ENCODE data around the gene KCNN3.

The KCNN3 gene

DNA sequence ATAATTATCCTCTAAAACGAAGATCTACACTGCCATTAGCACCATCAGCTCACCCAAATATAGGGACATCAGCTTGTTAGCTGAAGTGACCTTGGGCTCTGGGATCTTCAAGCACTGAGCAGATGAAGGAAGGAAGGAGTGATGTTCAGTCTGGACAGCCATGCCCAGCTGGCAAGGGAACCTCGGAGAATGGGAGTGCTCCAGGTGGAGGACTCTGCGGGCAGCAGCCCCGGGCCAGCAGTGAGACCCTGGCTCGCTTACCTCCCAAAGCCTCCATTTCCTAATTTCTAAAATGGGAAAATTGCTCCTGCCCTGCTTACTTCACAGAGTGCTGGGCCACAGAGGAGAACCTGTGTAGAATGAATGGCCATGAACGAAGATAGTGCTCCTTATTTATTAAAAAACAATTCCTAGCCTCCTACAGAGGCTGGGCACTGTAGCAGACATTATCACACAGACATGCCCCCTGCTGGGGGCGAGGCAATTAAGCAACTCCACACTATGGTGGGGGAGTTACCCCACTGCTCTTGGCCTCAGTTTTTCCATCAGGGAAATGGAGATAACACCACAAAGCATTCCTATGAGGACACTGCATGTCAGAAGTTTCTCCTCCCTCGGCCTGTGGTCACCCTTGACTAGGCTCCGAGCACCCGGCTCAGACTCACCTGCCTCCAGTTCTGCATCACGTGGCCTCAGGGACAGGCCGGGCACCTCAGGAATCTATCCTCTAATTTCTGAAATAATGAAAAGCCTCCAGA lies 117.6 kb downstream of the KCNN3 start:
- TF ChIP-seq POLR2AphosphoS5 (IDR thresholded peaks at IDR 0.05; ENCODE audit: low read depth, low read length) (no peak), TAF1 (IDR thresholded peaks at IDR 0.05; ENCODE audit: low read depth, low read length) (no peak), POU2F2 (IDR thresholded peaks at IDR 0.05; ENCODE audit: low read depth, low read length) (no peak), POLR2A (IDR thresholded peaks at IDR 0.05; ENCODE audit: low read depth, low read length) (no peak), SPI1 (IDR thresholded peaks at IDR 0.05; ENCODE audit: low read depth, low read length) (no peak), PAX5 (IDR thresholded peaks at IDR 0.05; ENCODE audit: insufficient read depth, low read length, severe bottlenecking) (no peak)
- FAIRE-seq (peak; percentile 38), DNase-seq (ENCODE audit: insufficient read length, low spot score) (no peak)

DNA sequence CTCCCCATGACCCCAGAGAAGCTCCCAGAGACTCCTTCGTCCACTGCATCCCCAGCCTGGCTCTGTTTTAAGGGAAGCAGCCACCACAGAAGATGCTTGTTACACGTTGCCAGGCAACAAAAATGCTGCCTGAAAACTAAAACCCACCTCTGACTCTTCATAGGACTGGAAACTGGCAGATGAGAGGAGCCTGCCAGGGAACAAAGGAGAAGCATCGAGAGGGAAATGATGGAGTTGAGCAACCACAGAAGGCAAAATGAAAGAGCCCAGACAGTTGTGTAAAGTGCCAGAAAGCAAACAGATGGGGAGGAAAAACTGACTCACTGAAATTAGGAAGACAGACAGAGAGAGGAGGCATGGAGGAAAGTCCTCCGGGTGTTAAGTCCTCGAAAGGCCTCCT lies 118.4 kb downstream of the KCNN3 start:
- FAIRE-seq, result no peak
- TF ChIP-seq POU2F2 (IDR thresholded peaks at IDR 0.05; ENCODE audit: low read depth, low read length), result no peak
- TF ChIP-seq SPI1 (IDR thresholded peaks at IDR 0.05; ENCODE audit: low read depth, low read length), result no peak
- TF ChIP-seq POLR2AphosphoS5 (IDR thresholded peaks at IDR 0.05; ENCODE audit: low read depth, low read length), result no peak
- no peak for TF ChIP-seq TAF1 (IDR thresholded peaks at IDR 0.05; ENCODE audit: low read depth, low read length)
- TF ChIP-seq PAX5 (IDR thresholded peaks at IDR 0.05; ENCODE audit: insufficient read depth, low read length, severe bottlenecking), result no peak
- TF ChIP-seq POLR2A (IDR thresholded peaks at IDR 0.05; ENCODE audit: low read depth, low read length), result no peak
- DNase-seq (ENCODE audit: insufficient read length, low spot score), result no peak

DNA sequence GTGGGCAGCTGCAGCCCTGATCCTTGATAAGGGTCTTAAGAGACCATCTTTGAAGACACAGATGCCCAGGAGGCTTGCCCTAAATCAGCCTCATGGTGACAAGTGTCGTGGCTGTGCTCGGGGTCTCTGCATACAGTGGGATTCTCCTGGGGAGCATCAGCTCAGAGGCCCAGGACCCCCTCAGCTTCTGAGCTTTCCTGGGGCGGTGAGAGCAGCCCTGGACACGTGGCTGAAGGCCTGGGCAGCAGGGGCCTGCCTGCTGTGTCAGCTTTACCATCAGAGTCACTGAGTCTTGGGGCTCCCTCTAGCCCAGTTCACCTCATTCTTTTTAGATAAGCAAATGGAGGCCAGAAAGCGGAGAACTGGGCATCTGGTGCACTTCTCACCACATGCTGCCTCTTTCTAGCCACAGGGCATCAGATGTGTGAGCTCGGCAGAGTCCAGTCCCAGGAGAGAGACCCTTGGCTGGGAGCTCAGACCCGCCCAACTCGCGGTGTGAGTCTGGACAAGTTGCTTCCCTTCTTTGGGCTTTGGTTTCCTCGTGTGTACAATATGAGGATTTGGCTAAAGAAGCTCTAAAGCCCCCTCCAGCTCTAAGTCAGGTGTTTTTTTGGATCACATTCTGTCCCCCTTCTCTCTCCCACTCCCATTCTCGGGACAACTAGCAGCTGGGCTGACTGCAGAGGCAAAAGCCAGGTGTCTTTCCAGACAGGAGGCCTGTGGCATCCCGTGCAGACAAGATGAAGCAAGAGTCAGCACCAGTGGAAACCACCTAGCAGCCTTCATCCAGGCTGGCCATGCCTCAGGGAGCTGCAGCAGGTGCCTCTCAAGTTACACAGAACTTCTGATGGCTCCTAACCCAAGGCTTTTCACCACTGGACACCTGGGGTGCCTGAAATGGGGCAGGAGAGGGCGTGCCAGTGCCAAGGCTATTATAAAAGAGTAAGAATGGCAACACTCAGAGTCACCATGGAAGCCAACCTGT lies 119.1 kb downstream of the KCNN3 start:
- no peak for FAIRE-seq
- no peak for TF ChIP-seq POU2F2 (IDR thresholded peaks at IDR 0.05; ENCODE audit: low read depth, low read length)
- no peak for TF ChIP-seq SPI1 (IDR thresholded peaks at IDR 0.05; ENCODE audit: low read depth, low read length)
- no peak for TF ChIP-seq PAX5 (IDR thresholded peaks at IDR 0.05; ENCODE audit: insufficient read depth, low read length, severe bottlenecking)
- TF ChIP-seq POLR2A (IDR thresholded peaks at IDR 0.05; ENCODE audit: low read depth, low read length), result no peak
- no peak for TF ChIP-seq TAF1 (IDR thresholded peaks at IDR 0.05; ENCODE audit: low read depth, low read length)
- TF ChIP-seq POLR2AphosphoS5 (IDR thresholded peaks at IDR 0.05; ENCODE audit: low read depth, low read length), result no peak
- DNase-seq (ENCODE audit: insufficient read length, low spot score), result no peak

DNA sequence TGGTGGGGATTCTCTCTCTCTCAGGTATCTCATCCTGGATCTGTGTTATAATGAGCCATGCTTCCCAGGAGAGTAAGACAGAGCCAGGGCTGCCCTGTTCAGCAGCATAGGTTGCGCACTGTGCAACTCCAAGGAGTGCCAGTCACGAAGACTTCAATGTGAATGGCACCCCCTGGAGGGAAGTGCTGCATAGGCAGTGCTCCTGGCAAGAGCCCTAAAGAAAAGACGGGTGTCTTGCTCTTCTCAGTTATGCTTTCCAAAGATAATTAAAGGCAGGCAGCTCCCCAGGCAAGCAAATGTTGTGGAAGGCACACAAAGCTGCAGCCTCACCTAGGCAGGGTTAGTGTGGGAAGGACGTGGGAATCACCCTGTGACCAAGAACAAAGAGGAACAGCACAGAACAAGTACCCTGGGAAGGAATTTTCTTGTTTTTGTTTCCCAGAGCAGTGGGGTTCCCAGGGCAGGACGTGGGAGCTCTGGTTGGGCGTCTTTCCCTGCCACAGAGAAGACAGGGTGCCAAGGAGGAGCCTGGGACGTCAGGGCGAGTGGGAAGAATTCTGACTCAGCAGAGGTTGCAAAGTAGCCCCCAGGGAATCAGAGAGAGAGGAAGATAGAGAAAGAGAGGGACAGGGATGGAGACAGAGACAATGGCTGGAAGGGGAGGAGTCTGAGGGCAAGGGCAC lies 120.9 kb downstream of the KCNN3 start:
- no peak for DNase-seq (ENCODE audit: insufficient read length, low spot score)
- no peak for TF ChIP-seq POLR2A (IDR thresholded peaks at IDR 0.05; ENCODE audit: low read depth, low read length)
- TF ChIP-seq POLR2AphosphoS5 (IDR thresholded peaks at IDR 0.05; ENCODE audit: low read depth, low read length), result no peak
- TF ChIP-seq POU2F2 (IDR thresholded peaks at IDR 0.05; ENCODE audit: low read depth, low read length), result no peak
- peak; percentile 72 for FAIRE-seq

DNA sequence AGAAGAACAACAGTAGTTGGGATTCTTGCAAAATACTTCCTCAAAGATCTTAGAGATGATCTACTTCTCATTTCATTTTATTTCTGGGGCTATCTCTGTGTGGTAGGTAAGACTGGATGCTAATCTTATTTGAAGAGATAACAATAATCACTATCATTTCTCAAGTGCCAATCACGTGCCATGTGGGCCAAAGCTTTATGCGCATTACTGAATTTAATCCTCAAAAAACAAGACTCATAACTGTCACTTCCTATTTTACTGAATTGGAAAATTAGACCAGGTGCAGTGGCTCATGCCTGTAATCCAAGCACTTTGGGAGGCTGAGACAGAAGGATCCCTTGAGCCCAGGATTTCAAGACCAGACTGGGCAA lies 121.7 kb downstream of the KCNN3 start:
- TF ChIP-seq POU2F2 (IDR thresholded peaks at IDR 0.05; ENCODE audit: low read depth, low read length) (no peak), SPI1 (IDR thresholded peaks at IDR 0.05; ENCODE audit: low read depth, low read length) (peak; percentile 26; the same call in 1 of the 2 replicates), PAX5 (IDR thresholded peaks at IDR 0.05; ENCODE audit: insufficient read depth, low read length, severe bottlenecking) (no peak), POLR2A (IDR thresholded peaks at IDR 0.05; ENCODE audit: low read depth, low read length) (no peak), POLR2AphosphoS5 (IDR thresholded peaks at IDR 0.05; ENCODE audit: low read depth, low read length) (no peak), TAF1 (IDR thresholded peaks at IDR 0.05; ENCODE audit: low read depth, low read length) (no peak)
- no peak for DNase-seq (ENCODE audit: insufficient read length, low spot score)
- FAIRE-seq, result no peak

DNA sequence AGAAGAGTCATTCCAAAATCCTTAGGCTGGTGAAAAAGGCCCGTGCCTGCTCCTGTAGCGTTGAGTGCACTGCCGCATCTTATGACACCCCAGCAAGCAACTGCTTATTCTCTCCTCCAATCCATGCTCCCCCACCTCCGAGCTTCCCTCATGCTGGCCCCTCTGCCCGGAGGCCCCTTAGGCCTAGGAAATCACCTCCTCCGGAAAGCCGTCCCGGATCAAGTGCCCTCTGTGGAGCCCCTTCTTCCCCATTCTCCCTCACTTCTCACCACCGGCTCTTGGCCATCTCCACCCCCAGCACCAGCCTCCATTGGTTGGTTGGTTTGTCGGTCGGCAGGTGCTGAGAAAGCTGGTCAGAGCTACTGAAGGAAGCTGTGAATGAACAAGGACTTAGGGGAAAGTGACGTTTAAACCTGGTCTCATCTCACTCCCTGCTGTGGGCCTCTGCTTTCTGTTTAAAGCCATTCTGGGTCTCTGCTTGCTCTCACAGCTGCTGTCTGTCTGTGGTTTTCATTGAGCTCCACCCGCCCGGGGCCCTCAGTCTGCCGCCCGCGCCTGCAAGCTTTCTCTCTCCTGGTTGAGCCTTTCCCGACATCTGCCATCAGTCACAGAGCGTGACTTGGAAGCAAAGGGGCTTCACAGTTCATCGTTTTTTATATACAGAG lies 122.2 kb downstream of the KCNN3 start:
- FAIRE-seq, result peak; percentile 96
- TF ChIP-seq POLR2AphosphoS5 (IDR thresholded peaks at IDR 0.05; ENCODE audit: low read depth, low read length) (no peak), TAF1 (IDR thresholded peaks at IDR 0.05; ENCODE audit: low read depth, low read length) (no peak), PAX5 (IDR thresholded peaks at IDR 0.05; ENCODE audit: insufficient read depth, low read length, severe bottlenecking) (no peak), POLR2A (IDR thresholded peaks at IDR 0.05; ENCODE audit: low read depth, low read length) (no peak), SPI1 (IDR thresholded peaks at IDR 0.05; ENCODE audit: low read depth, low read length) (no peak), POU2F2 (IDR thresholded peaks at IDR 0.05; ENCODE audit: low read depth, low read length) (no peak)
- peak; percentile 64 for DNase-seq (ENCODE audit: insufficient read length, low spot score)

DNA sequence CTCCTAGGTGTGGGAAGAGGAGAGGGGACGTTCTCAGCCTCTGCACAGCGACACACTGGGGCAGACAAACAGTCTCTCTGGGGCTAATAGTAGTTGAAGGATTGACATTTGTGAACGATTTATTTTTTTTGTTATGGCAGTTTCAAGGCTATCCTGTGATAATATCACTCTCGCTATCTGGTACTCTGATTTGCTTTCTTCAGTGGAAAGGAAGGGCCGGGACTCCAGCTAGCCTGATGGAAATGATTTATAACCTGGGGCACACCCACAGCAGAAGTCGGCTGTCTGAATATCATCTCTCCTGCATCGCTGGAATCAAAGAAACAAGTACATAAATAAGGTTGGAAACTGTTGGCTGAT lies 122.7 kb downstream of the KCNN3 start:
- DNase-seq (ENCODE audit: insufficient read length, low spot score), result no peak
- FAIRE-seq, result no peak
- TF ChIP-seq SPI1 (IDR thresholded peaks at IDR 0.05; ENCODE audit: low read depth, low read length), result no peak
- TF ChIP-seq PAX5 (IDR thresholded peaks at IDR 0.05; ENCODE audit: insufficient read depth, low read length, severe bottlenecking), result no peak

DNA sequence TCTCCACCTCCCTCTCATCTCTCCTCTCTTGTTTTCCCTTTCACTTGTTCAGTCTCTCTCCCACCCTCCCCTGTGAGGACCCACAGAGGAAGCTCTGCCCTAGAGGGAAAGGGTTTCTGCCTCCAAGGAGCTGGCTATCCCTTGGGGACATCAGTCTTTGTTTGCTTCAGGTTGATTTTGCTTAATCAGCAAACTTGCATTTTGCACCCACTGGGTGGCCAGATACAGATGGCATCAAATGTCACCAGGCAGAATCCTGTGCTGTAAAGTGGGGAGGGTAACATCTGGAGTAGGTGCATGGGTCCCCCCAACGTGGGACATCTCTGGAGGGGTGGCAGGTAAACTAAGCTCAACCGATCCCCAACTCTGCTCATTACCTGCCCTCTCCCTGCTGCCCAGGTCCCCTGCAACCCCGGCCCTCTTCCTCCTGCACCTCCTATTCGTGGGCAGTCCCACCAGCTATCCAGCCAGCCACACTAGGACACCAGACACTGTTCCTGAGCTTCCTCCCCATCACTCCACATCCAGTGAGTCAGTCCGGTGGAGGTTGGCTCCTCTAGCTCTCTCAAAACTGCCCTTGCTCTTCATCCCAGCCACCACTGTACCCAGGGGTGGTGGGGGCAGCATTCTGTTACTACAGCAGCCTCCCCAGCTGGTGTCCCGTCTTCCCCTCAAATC lies 123.3 kb downstream of the KCNN3 start:
- peak; percentile 28 for FAIRE-seq
- no peak for TF ChIP-seq PAX5 (IDR thresholded peaks at IDR 0.05; ENCODE audit: insufficient read depth, low read length, severe bottlenecking)
- no peak for TF ChIP-seq POLR2A (IDR thresholded peaks at IDR 0.05; ENCODE audit: low read depth, low read length)
- TF ChIP-seq SPI1 (IDR thresholded peaks at IDR 0.05; ENCODE audit: low read depth, low read length), result no peak
- no peak for TF ChIP-seq TAF1 (IDR thresholded peaks at IDR 0.05; ENCODE audit: low read depth, low read length)
- no peak for TF ChIP-seq POLR2AphosphoS5 (IDR thresholded peaks at IDR 0.05; ENCODE audit: low read depth, low read length)
- TF ChIP-seq POU2F2 (IDR thresholded peaks at IDR 0.05; ENCODE audit: low read depth, low read length), result no peak

More for the DNA sequence above, 123.3 kb downstream of the KCNN3 start:
- no peak for DNase-seq (ENCODE audit: insufficient read length, low spot score)

All from GM12891 (cell line).